ENCODE results near the gene DRG2. TPM values are rescaled to one million over a fixed set of nuclear protein-coding genes. Genes with fewer than 3 reads are reported as not detected.

DRG2 gene
- total and polyA plus RNA-seq, 10 of the 15 experiments (the other 5 are each of a cell fraction or from before 2014, with no cell fraction given), result 9.1 to 64.8 (median 45.7) TPM

GRCh38 chr17:18101828-18102227 is 14.1 kb downstream of the DRG2 start:
- SMC1A ChIA-PET (ENCODE audit: uncharacterized antibody, unreplicated experiment), result no interaction called here
- DNase-seq (ENCODE audit: low read depth, low spot score) (no peak), ATAC-seq (no peak), FAIRE-seq (no peak)
- 93% methylated on average over 9 of the region's 9 CpGs for WGBS (ENCODE audit: insufficient coverage, insufficient replicate concordance, low lambda C conversion rate, missing lambda C conversion rate)
- in situ Hi-C loops (cut with MboI) (no loop called here), intact Hi-C loops (cut with micrococcal nuclease; ENCODE audit: unreplicated experiment) (no loop called here)
- no TSS peak for BruUV-seq (replicated peaks)
- no peaks in the 10 kb centered on the region for H3K4me1 ChIP-seq (ENCODE audit: control insufficient read depth, insufficient read depth, low read length)
- H3K79me2 ChIP-seq (ENCODE audit: control insufficient read depth, insufficient read depth, low read length), result no peaks in the 10 kb centered on the region
- RAD21 ChIA-PET (ENCODE audit: unreplicated experiment), result no interaction called here
- no peak overlapping the region for H2AFZ ChIP-seq (ENCODE audit: control insufficient read depth, low read depth, low read length)
- no peaks in the 10 kb centered on the region for H3K27me3 ChIP-seq (replicated peaks in 1 of 2; ENCODE audit: control insufficient read depth in 2 of 2, insufficient read depth in 2 of 2, low read length in 1 of 2)
- H3K36me3 ChIP-seq (ENCODE audit: control insufficient read depth in 2 of 2, insufficient read depth in 2 of 2, low read length in 1 of 2), result peaks cover 11 to 15% of the 10 kb centered on the region in 2 experiments
- POLR2A ChIA-PET, result no interaction called here
- no peaks in the 10 kb centered on the region for H3K9me3 ChIP-seq (replicated peaks; ENCODE audit: control insufficient read depth, insufficient read depth, low read length)
- no peaks in the 10 kb centered on the region for H4K20me1 ChIP-seq (ENCODE audit: control insufficient read depth, insufficient read depth)
- no peak overlapping the region for H3K27ac ChIP-seq (ENCODE audit: control insufficient read depth, insufficient read depth)
- CTCF ChIA-PET, result interaction anchor here (0.6 to 1.0 kb wide), 2 partner anchors 14 to 81 kb away, joined by 3 read pairs; partner anchors contain the start of gene ALKBH5
- no peak overlapping the region for H3K9ac ChIP-seq (ENCODE audit: control insufficient read depth, insufficient read depth, low read length)
- no peak overlapping the region for H3K4me2 ChIP-seq (ENCODE audit: control insufficient read depth, insufficient read depth)
- no peak overlapping the region for H3K4me3 ChIP-seq
- TF ChIP-seq ZNF592 (IDR thresholded peaks at IDR 0.05) (no peak), USF1 (IDR thresholded peaks at IDR 0.05; ENCODE audit: borderline replicate concordance, extremely low read length, insufficient read depth, low read depth, low read length) (no peak), POLR2A (IDR thresholded peaks at IDR 0.05; ENCODE audit: low read depth, low read length) (peak; percentile 17; the same call in 1 of the 2 replicates), GABPA (IDR thresholded peaks at IDR 0.05; ENCODE audit: low read depth) (no peak), ZNF217 (IDR thresholded peaks at IDR 0.05) (no peak), ZBTB11 (CRISPR knock-in tag; IDR thresholded peaks at IDR 0.05) (no peak), MYC (IDR thresholded peaks at IDR 0.05; ENCODE audit: insufficient read depth, insufficient read length, insufficient replicate concordance, low read length, severe bottlenecking) (no peak)
